ENCODE data around the gene SH3BP4.

GRCh38 chr2:235059161-235059560, 107.3 kb downstream of the SH3BP4 start:
- TF ChIP-seq CTCF (IDR thresholded peaks at IDR 0.05) (no peak), POLR2AphosphoS5 (IDR thresholded peaks at IDR 0.05) (no peak), POLR2A (IDR thresholded peaks at IDR 0.05) (no peak)

All from gastroesophageal sphincter (tissue), 3 donors.